ENCODE measurements around the gene GUCY1A2.

The GUCY1A2 gene

GRCh38 chr11:106996691-106997090 lies 21.6 kb downstream of the GUCY1A2 start:
- H3K4me1 Mint-ChIP-seq = peaks cover 10% of the 10 kb centered on the region
- no peak for TF ChIP-seq CTCF (IDR thresholded peaks at IDR 0.05; ENCODE audit: unreplicated experiment in 3 of 3)
- no peaks in the 10 kb centered on the region for H3K27me3 Mint-ChIP-seq (ENCODE audit: low read depth)

GRCh38 chr11:106990331-106990730 lies 27.9 kb downstream of the GUCY1A2 start:
- peak overlapping the region; percentile 74 to 85 (median 76) for H3K27ac Mint-ChIP-seq
- no peak for TF ChIP-seq CTCF (IDR thresholded peaks at IDR 0.05; ENCODE audit: unreplicated experiment in 3 of 3)
- peak overlapping the region in 1 of 3 experiments; percentile 61 for H3K4me3 Mint-ChIP-seq
- no peaks in the 10 kb centered on the region for H3K9me3 Mint-ChIP-seq
- no peaks in the 10 kb centered on the region for H3K27me3 Mint-ChIP-seq (ENCODE audit: low read depth)
- no peaks in the 10 kb centered on the region for H3K36me3 Mint-ChIP-seq (ENCODE audit: low read depth)
- H3K4me1 Mint-ChIP-seq = peaks cover 39% of the 10 kb centered on the region

More at GRCh38 chr11:106996691-106997090, 21.6 kb downstream of the GUCY1A2 start:
- Mint-ChIP-seq H3K36me3 (ENCODE audit: low read depth) (no peaks in the 10 kb centered on the region), H3K27ac (no peak overlapping the region), H3K9me3 (no peaks in the 10 kb centered on the region), H3K4me3 (no peak overlapping the region)

GRCh38 chr11:106989078-106989455 lies 29.2 kb downstream of the GUCY1A2 start:
- Mint-ChIP-seq H3K9me3 (no peaks in the 10 kb centered on the region), H3K4me1 (peaks cover 39% of the 10 kb centered on the region), H3K27ac (peak overlapping the region; percentile 80 to 88 (median 85)), H3K4me3 (peak overlapping the region in 1 of 3 experiments; percentile 3), H3K36me3 (ENCODE audit: low read depth) (no peaks in the 10 kb centered on the region), H3K27me3 (ENCODE audit: low read depth) (no peaks in the 10 kb centered on the region)
- TF ChIP-seq CTCF (IDR thresholded peaks at IDR 0.05; ENCODE audit: unreplicated experiment in 3 of 3) = no peak

- TF ChIP-seq CTCF (IDR thresholded peaks at IDR 0.05; ENCODE audit: unreplicated experiment in 3 of 3) = no peak
- no peaks in the 10 kb centered on the region for H3K9me3 Mint-ChIP-seq
- H3K4me3 Mint-ChIP-seq = peak overlapping the region in 1 of 3 experiments; percentile 3
- no peaks in the 10 kb centered on the region for H3K27me3 Mint-ChIP-seq (ENCODE audit: low read depth)
- peak overlapping the region; percentile 80 to 88 (median 85) for H3K27ac Mint-ChIP-seq
- peaks cover 45% of the 10 kb centered on the region for H3K4me1 Mint-ChIP-seq
- H3K36me3 Mint-ChIP-seq (ENCODE audit: low read depth) = no peaks in the 10 kb centered on the region
These were observed 29.9 kb downstream of the GUCY1A2 start for GRCh38 chr11:106988151-106989077.

GRCh38 chr11:106986673-106987072 lies 31.6 kb downstream of the GUCY1A2 start:
- no peak overlapping the region for H3K27ac Mint-ChIP-seq
- peaks cover 53% of the 10 kb centered on the region for H3K4me1 Mint-ChIP-seq
- no peaks in the 10 kb centered on the region for H3K36me3 Mint-ChIP-seq (ENCODE audit: low read depth)
- no peak overlapping the region for H3K4me3 Mint-ChIP-seq
- H3K9me3 Mint-ChIP-seq = no peaks in the 10 kb centered on the region
- TF ChIP-seq CTCF (IDR thresholded peaks at IDR 0.05; ENCODE audit: unreplicated experiment in 3 of 3) = no peak
- H3K27me3 Mint-ChIP-seq (ENCODE audit: low read depth) = no peaks in the 10 kb centered on the region

Data from nephron (organoid).